Transverse colon (tissue), 4 donors: ENCODE measurements around the gene NCKAP5L. TPM values are rescaled to one million over a fixed set of nuclear protein-coding genes. Genes with fewer than 3 reads are reported as not detected.

Experiments
- DNase-seq: peaks from one replicate; pipeline ENCODE4 v3.0.0-alpha.2; 2019
- H3K27ac ChIP-seq, 4 donors: fragments of 200-600 bp; sonication (generic); 2 replicates each; pipeline ENCODE4 v1.5.1; 2016 to 2018; ENCODE audit warnings: inconsistent platforms in 4 of 4
- H3K27me3 ChIP-seq: fragments of 200-600 bp; sonication (generic); 2 replicates; pipeline ENCODE4 v1.5.1; 2017; ENCODE audit warnings: inconsistent platforms
- H3K36me3 ChIP-seq, 4 donors: fragments of 200-600 bp; sonication (generic); 2 replicates each; pipeline ENCODE4 v1.5.1; 2017 to 2019; ENCODE audit warnings: inconsistent platforms in 4 of 4
- H3K4me1 ChIP-seq, 4 donors: fragments of 200-600 bp; sonication (generic); 2 replicates each; pipeline ENCODE4 v1.5.1; 2017 to 2020; ENCODE audit warnings: inconsistent platforms in 4 of 4
- H3K4me3 ChIP-seq, 4 donors: fragments of 200-600 bp; sonication (generic); 1 replicate in 1 of 4; 2 replicates in 3 of 4; pipeline versions ENCODE4 v1.5.1 to v1.6.1; 2017 to 2019; ENCODE audit warnings: inconsistent platforms in 4 of 4
- H3K9me3 ChIP-seq, 2 donors: fragments of 200-600 bp; sonication (generic); 2 replicates each; pipeline ENCODE4 v1.5.1; 2017 to 2019; ENCODE audit warnings: inconsistent platforms in 2 of 2
- EP300 ChIP-seq: sonication (generic); formaldehyde crosslinking; IDR thresholded peaks from one replicate; pipeline ENCODE4 v1.6.1; 2017; ENCODE audit warnings: antibody characterized with exemption, low read depth
- POLR2A ChIP-seq: fragments of 450-650 bp; IDR thresholded peaks from one replicate; pipeline ENCODE4 v1.6.1; 2016; ENCODE audit warnings: antibody characterized with exemption, mild to moderate bottlenecking, moderate library complexity
- POLR2AphosphoS5 ChIP-seq, 3 donors: sonication (generic); formaldehyde crosslinking; IDR thresholded peaks; one replicate each; pipeline ENCODE4 v1.6.1; 2016; ENCODE audit warnings: antibody characterized with exemption in 3 of 3
- WGBS, 2 donors: methylation state at CpG; one replicate each; pipeline ENCODE4 v1.1.5; 2018; ENCODE audit warnings: low coverage in 1 of 2; 5-methylcytosine and 5-hydroxymethylcytosine counted together
- in situ Hi-C, 4 donors: fragments of 200-750 bp; cut with MboI; loops; one replicate each; pipeline versions ENCODE4 v1.15.0 to v1.15.1; 2017; ENCODE audit warnings: low sequenced_read_pairs in 3 of 4, low pct_ligation_motif_present in 1 of 4, low pct_unique_long_range_greater_than_20kb in 1 of 4
- intact Hi-C: fragments of 100-400 bp; cut with DNase I; formaldehyde crosslinking; loops from one replicate; pipeline ENCODE4 v1.15.1; 2023; ENCODE audit warnings: low total_unique reads
- total RNA-seq, 4 donors: library from RNA; depleted of rRNA; stranded (reverse); fragments of >200 nt; gene quantifications; one replicate each; pipeline ENCODE4 v1.1.0, GENCODE V29; 2016
- TF ChIP-seq, protein P1 (sequence below), 5 experiments: fragments of 200-600 bp in 3 of 5; fragments of 450-650 bp in 2 of 5; sonication (generic) in 3 of 5; IDR thresholded peaks; 1 replicate in 2 of 5; 2 replicates in 3 of 5; pipeline ENCODE4 v1.5.1; 2016 to 2017; ENCODE audit warnings: antibody characterized with exemption in 5 of 5, inconsistent platforms in 3 of 5, mild to moderate bottlenecking in 2 of 5, moderate library complexity in 1 of 5

NCKAP5L gene
- total RNA-seq, 4 donors from 2014 or later = 3.4 to 5.1 (median 4.2) TPM

DNA sequence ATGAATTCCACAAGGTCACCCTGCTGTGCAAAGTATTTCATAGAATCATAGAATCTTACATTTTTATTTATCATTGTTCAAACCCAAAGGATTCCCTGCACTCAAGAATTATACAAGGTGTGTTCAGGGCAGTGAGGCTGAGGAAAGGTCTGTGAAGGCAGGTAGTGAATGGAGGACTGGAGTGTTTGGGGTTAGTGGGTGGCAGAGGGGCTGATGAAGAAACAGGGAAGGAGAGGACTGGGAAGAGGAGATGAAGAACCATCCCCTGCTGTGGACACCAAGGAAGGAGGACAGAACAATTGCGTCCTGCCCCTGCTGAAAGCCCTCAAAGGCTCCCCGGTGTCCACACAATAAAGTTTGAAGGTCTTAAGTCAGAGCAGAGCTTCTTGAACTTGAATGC, 25.5 kb upstream of the NCKAP5L start:
- WGBS, 2 donors = 87% methylated on average over 2 of the region's 2 CpGs; no CpG with 5 or more reads in 1 of the 2 donors

DNA sequence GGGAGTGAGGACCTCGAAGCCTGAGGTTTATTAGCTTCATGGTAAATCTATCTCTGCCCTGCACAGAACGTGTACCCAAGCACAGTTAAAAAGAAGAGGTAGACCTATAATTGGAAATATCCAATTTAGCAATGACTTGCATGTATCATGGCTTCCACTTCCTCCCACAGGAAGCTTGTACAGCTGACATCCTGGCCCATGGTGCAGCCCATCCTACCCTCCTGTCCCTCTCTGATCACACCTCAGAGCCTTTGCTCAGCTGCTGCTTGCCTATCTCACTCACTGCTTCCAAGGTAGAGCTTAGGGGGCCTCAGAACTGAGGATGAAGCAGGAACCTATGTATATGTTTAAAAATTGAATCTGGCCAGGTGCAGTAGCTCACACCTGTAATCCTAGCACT, 18.9 kb upstream of the NCKAP5L start:
- TF ChIP-seq EP300 = no peak
- TF ChIP-seq POLR2AphosphoS5 (IDR thresholded peaks at IDR 0.05) = no peak
- TF ChIP-seq POLR2A = no peak
- TF ChIP-seq, protein P1, sequence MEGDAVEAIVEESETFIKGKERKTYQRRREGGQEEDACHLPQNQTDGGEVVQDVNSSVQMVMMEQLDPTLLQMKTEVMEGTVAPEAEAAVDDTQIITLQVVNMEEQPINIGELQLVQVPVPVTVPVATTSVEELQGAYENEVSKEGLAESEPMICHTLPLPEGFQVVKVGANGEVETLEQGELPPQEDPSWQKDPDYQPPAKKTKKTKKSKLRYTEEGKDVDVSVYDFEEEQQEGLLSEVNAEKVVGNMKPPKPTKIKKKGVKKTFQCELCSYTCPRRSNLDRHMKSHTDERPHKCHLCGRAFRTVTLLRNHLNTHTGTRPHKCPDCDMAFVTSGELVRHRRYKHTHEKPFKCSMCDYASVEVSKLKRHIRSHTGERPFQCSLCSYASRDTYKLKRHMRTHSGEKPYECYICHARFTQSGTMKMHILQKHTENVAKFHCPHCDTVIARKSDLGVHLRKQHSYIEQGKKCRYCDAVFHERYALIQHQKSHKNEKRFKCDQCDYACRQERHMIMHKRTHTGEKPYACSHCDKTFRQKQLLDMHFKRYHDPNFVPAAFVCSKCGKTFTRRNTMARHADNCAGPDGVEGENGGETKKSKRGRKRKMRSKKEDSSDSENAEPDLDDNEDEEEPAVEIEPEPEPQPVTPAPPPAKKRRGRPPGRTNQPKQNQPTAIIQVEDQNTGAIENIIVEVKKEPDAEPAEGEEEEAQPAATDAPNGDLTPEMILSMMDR (IDR thresholded peaks at IDR 0.05) = no peak
- DNase-seq = no peak
- H3K4me3 ChIP-seq = no peak overlapping the region
- WGBS, 2 donors = 46 to 54% methylated on average over 2 of the region's 2 CpGs
- in situ Hi-C loops = no loop called here
- no peaks in the 10 kb centered on the region for H3K9me3 ChIP-seq
- no peak overlapping the region for H3K27ac ChIP-seq
- intact Hi-C loops = no loop called here
- peaks cover 0 to 9% (median 6%) of the 10 kb centered on the region in 4 donors for H3K4me1 ChIP-seq
- no peaks in the 10 kb centered on the region for H3K36me3 ChIP-seq
- H3K27me3 ChIP-seq = peaks cover 28% of the 10 kb centered on the region

More for the DNA sequence above, 25.5 kb upstream of the NCKAP5L start:
- TF ChIP-seq, protein P1 (IDR thresholded peaks at IDR 0.05) = no peak
- no peak for TF ChIP-seq POLR2AphosphoS5 (IDR thresholded peaks at IDR 0.05)
- no peak for TF ChIP-seq POLR2A
- TF ChIP-seq EP300 = no peak
- H3K9me3 ChIP-seq = no peaks in the 10 kb centered on the region
- no peak overlapping the region for H3K27ac ChIP-seq
- intact Hi-C loops (no loop called here), in situ Hi-C loops (loop anchor here in 2 of 4 donors (25.0 kb wide), 1 partner anchor 209 kb away; the partner anchor contains the start of gene ASIC1 (in 2 of the 2))
- no peak overlapping the region for H3K4me3 ChIP-seq
- DNase-seq = no peak
- no peaks in the 10 kb centered on the region for H3K4me1 ChIP-seq
- no peaks in the 10 kb centered on the region for H3K36me3 ChIP-seq
- H3K27me3 ChIP-seq = peaks cover 16% of the 10 kb centered on the region

DNA sequence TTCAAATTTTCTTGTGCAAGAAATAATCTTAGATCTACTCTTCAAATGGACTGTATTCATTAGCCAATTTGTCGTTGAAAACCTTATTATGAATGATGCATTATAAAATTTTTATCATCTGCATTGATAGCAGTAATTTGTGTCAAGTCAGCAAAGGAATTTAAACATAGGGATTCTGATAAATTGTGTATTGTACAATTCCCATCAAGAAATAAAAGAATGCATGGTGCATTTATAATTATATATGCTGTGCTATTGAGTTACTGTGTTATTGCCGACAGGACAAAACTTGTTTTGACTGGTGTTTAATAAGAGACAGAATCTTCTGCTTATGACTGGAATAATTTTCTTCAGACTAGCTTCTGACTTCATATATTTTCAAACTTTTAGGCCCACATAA, 17.8 kb upstream of the NCKAP5L start:
- Histone ChIP-seq H3K4me1 (peaks cover 0 to 18% (median 15%) of the 10 kb centered on the region in 4 donors), H3K36me3 (no peaks in the 10 kb centered on the region), H3K27ac (no peak overlapping the region), H3K4me3 (no peak overlapping the region), H3K9me3 (no peaks in the 10 kb centered on the region), H3K27me3 (peaks cover 28% of the 10 kb centered on the region)
- WGBS, 2 donors = 76 to 90% methylated on average over 2 of the region's 2 CpGs
- in situ Hi-C loops (no loop called here), intact Hi-C loops (no loop called here)
- TF ChIP-seq EP300 (no peak), POLR2A (no peak), POLR2AphosphoS5 (IDR thresholded peaks at IDR 0.05) (no peak)
- TF ChIP-seq, protein P1 (IDR thresholded peaks at IDR 0.05) = no peak
- no peak for DNase-seq

DNA sequence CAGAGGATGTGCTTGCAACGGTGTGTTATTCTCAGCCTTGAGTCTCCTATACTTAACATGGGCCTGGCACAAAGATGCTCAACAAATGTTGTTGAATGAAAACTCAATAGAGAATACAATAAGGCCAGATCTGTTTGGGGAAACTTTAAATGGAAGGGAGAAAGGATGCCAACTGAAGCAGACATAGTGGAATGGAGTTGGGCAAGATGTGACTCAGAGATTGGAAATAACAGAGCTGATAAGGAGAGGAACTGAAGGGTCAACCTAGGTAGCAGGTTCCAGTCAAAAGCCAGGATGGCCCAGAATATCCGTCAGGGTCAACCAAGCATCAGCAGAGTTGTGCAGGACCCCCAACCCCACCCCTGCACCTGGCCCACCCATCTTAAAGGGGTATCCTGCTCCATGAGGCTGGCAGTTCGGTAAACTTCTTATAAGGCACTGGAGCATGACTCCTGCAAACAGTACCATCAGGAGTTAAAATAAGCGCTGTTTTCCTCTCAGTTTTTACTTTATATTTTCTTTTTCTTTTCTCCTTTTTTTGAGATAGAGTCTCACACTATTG, 15.7 kb upstream of the NCKAP5L start:
- H3K4me1 ChIP-seq = peaks cover 0 to 18% (median 15%) of the 10 kb centered on the region in 4 donors
- 92 to 100% methylated on average over 2 to 4 of the region's 4 CpGs for WGBS, 2 donors
- DNase-seq = no peak
- no peak overlapping the region for H3K4me3 ChIP-seq
- peak overlapping the region in 1 of 4 donors; percentile 94 for H3K27ac ChIP-seq
- no peaks in the 10 kb centered on the region for H3K36me3 ChIP-seq
- in situ Hi-C loops = no loop called here
- H3K27me3 ChIP-seq = peaks cover 15% of the 10 kb centered on the region
- TF ChIP-seq POLR2A (no peak), POLR2AphosphoS5 (IDR thresholded peaks at IDR 0.05) (no peak), EP300 (no peak)
- TF ChIP-seq, protein P1 (IDR thresholded peaks at IDR 0.05) = no peak
- intact Hi-C loops = loop anchor here (5.0 kb wide), 1 partner anchor 82 kb away; no protein-coding TSS in a partner anchor
- no peaks in the 10 kb centered on the region for H3K9me3 ChIP-seq
